Astrocyte of the hippocampus (primary cell): ENCODE measurements around the gene SYNDIG1.
"Not testable (repeated sequence)": the region's sequence is repeated elsewhere in the genome, so short reads cannot be mapped to it uniquely, and the experiment has no call there.

ENCODE experiments used
- DNase-seq: peaks from one replicate; pipeline ENCODE4 v3.0.0; 2011; ENCODE audit warnings: low read depth, low spot score

Gene SYNDIG1

GRCh38 chr20:24492031-24492607 lies 22.7 kb downstream of the SYNDIG1 start:
- DNase-seq, result no peak

- no peak for DNase-seq
These were observed 23.3 kb downstream of the SYNDIG1 start for GRCh38 chr20:24492698-24493097.

GRCh38 chr20:24493181-24493580 lies 23.8 kb downstream of the SYNDIG1 start:
- no peak for DNase-seq

- no peak for DNase-seq
These were observed 24.4 kb downstream of the SYNDIG1 start for GRCh38 chr20:24493661-24494459.

GRCh38 chr20:24494460-24494920 lies 25.1 kb downstream of the SYNDIG1 start:
- DNase-seq, result no peak

GRCh38 chr20:24495266-24495665 lies 25.8 kb downstream of the SYNDIG1 start:
- peak; percentile 30 for DNase-seq

GRCh38 chr20:24497851-24498250 lies 28.4 kb downstream of the SYNDIG1 start:
- DNase-seq, result peak; percentile 86

- no peak for DNase-seq
These were observed 29.2 kb downstream of the SYNDIG1 start for GRCh38 chr20:24498641-24499040.

GRCh38 chr20:24499472-24499871 lies 30.0 kb downstream of the SYNDIG1 start:
- DNase-seq, result no peak

- peak; percentile 54 for DNase-seq
These were observed 32.5 kb downstream of the SYNDIG1 start for GRCh38 chr20:24501764-24502556.

- DNase-seq, result peak; percentile 12
These were observed 33.2 kb downstream of the SYNDIG1 start for GRCh38 chr20:24502661-24503060.

- peak; percentile 67 for DNase-seq
These were observed 34.0 kb downstream of the SYNDIG1 start for GRCh38 chr20:24503352-24503931.

GRCh38 chr20:24504331-24505285 lies 35.2 kb downstream of the SYNDIG1 start:
- no peak for DNase-seq

GRCh38 chr20:24506146-24506545 lies 36.7 kb downstream of the SYNDIG1 start:
- DNase-seq, result no peak

- DNase-seq, result no peak
These were observed 37.3 kb downstream of the SYNDIG1 start for GRCh38 chr20:24506696-24507095.

GRCh38 chr20:24507182-24507853 lies 37.9 kb downstream of the SYNDIG1 start:
- no peak for DNase-seq

- not testable (repeated sequence) for DNase-seq
These were observed 43.0 kb downstream of the SYNDIG1 start for GRCh38 chr20:24512441-24512840.

- DNase-seq, result no peak
These were observed 49.1 kb downstream of the SYNDIG1 start for GRCh38 chr20:24518515-24518914.

GRCh38 chr20:24519476-24519875 lies 50.0 kb downstream of the SYNDIG1 start:
- DNase-seq, result no peak

GRCh38 chr20:24521032-24521431 lies 51.6 kb downstream of the SYNDIG1 start:
- DNase-seq, result no peak
